GM18498 (cell line): ENCODE results near the gene TMA7B.

Source experiments
- ATAC-seq: cut with Tn5 transposase; IDR thresholded peaks from one replicate; pipeline ENCODE4 v1.9.1; 2021; ENCODE audit warnings: mild to moderate bottlenecking, moderate library complexity; ENCODE audit not compliant: unreplicated experiment

TMA7B gene

GRCh38 chr22:39959640-39960447 lies at the start of gene TMA7B:
TSS of gene TMA7B (plus strand) at chr22:39960397. CDS start at chr22:39964375, 3,978 bp downstream.
- ATAC-seq, result no peak

GRCh38 chr22:39910876-39911613 lies 49.2 kb upstream of the TMA7B start:
- no peak for ATAC-seq

- ATAC-seq, result no peak
These were observed 46.9 kb upstream of the TMA7B start for GRCh38 chr22:39913321-39913720.

- ATAC-seq, result no peak
These were observed 46.3 kb upstream of the TMA7B start for GRCh38 chr22:39913886-39914285.

- no peak for ATAC-seq
These were observed 45.6 kb upstream of the TMA7B start for GRCh38 chr22:39914584-39914983.

- no peak for ATAC-seq
These were observed 44.9 kb upstream of the TMA7B start for GRCh38 chr22:39915295-39915726.

- ATAC-seq, result no peak
These were observed 43.7 kb upstream of the TMA7B start for GRCh38 chr22:39916496-39916895.

GRCh38 chr22:39917197-39917643 lies 43.0 kb upstream of the TMA7B start:
- no peak for ATAC-seq

- no peak for ATAC-seq
These were observed 42.3 kb upstream of the TMA7B start for GRCh38 chr22:39917776-39918495.

- no peak for ATAC-seq
These were observed 40.0 kb upstream of the TMA7B start for GRCh38 chr22:39920134-39920743.

GRCh38 chr22:39923696-39924095 lies 36.5 kb upstream of the TMA7B start:
- no peak for ATAC-seq

GRCh38 chr22:39924286-39924685 lies 35.9 kb upstream of the TMA7B start:
- ATAC-seq, result no peak

- ATAC-seq, result no peak
These were observed 34.9 kb upstream of the TMA7B start for GRCh38 chr22:39925273-39925672.

GRCh38 chr22:39925909-39926679 lies 34.1 kb upstream of the TMA7B start:
- no peak for ATAC-seq

- no peak for ATAC-seq
These were observed 33.4 kb upstream of the TMA7B start for GRCh38 chr22:39926753-39927152.

GRCh38 chr22:39927544-39927943 lies 32.7 kb upstream of the TMA7B start:
- ATAC-seq, result no peak

- no peak for ATAC-seq
These were observed 31.4 kb upstream of the TMA7B start for GRCh38 chr22:39928536-39929520.

GRCh38 chr22:39931251-39931650 lies 28.9 kb upstream of the TMA7B start:
- ATAC-seq, result no peak

- ATAC-seq, result no peak
These were observed 28.0 kb upstream of the TMA7B start for GRCh38 chr22:39932166-39932565.
